Endodermal cell (in vitro differentiated cells): Measurements from ENCODE around the gene CAMTA1. TPM values are rescaled to one million over a fixed set of nuclear protein-coding genes. Genes with fewer than 3 reads are reported as not detected.

Experiments
- DNase-seq: peaks from one replicate; pipeline ENCODE4 v3.0.0-alpha.2; 2017
- H3K27ac ChIP-seq: 2 replicates; pipeline ENCODE4 v1.5.1; 2013; ENCODE audit warnings: mild to moderate bottlenecking, low read depth, low read length, moderate library complexity
- H3K27me3 ChIP-seq: 2 replicates; pipeline ENCODE4 v1.6.1; 2013; ENCODE audit warnings: mild to moderate bottlenecking, low read length, moderate library complexity; ENCODE audit not compliant: insufficient read depth, control insufficient read depth, poor library complexity, severe bottlenecking
- H3K36me3 ChIP-seq: 2 replicates; pipeline ENCODE4 v1.7.0; 2013; ENCODE audit warnings: mild to moderate bottlenecking, low read length, moderate library complexity; ENCODE audit not compliant: control insufficient read depth, insufficient read depth
- H3K4me1 ChIP-seq: one replicate; pipeline ENCODE4 v1.7.0; 2013; ENCODE audit warnings: low read length; ENCODE audit not compliant: control insufficient read depth, insufficient read depth
- H3K4me3 ChIP-seq: 2 replicates; pipeline ENCODE4 v1.5.1; 2013; ENCODE audit warnings: mild to moderate bottlenecking, low read length, moderate library complexity
- H3K9ac ChIP-seq: 2 replicates; pipeline ENCODE4 v1.6.1; 2013; ENCODE audit warnings: mild to moderate bottlenecking, low read length, moderate library complexity; ENCODE audit not compliant: poor library complexity, severe bottlenecking; ENCODE audit errors: extremely low read depth
- H3K9me3 ChIP-seq: 2 replicates; pipeline ENCODE4 v1.6.1; 2013; ENCODE audit warnings: mild to moderate bottlenecking, low read length, moderate library complexity; ENCODE audit not compliant: control insufficient read depth
- H3K27ac Mint-ChIP-seq: 2 replicates; pipeline ENCODE4 v1.8.0; 2020; ENCODE audit warnings: mixed read lengths
- H3K27me3 Mint-ChIP-seq: 2 replicates; pipeline ENCODE4 v1.8.0; 2021; ENCODE audit warnings: mild to moderate bottlenecking, mixed read lengths; ENCODE audit not compliant: insufficient read depth
- H3K36me3 Mint-ChIP-seq: 2 replicates; pipeline ENCODE4 v1.8.0; 2020; ENCODE audit warnings: low read depth, mixed read lengths
- H3K4me1 Mint-ChIP-seq: 2 replicates; pipeline ENCODE4 v1.8.0; 2020; ENCODE audit warnings: mixed read lengths
- H3K4me3 Mint-ChIP-seq: 2 replicates; pipeline ENCODE4 v1.8.0; 2020; ENCODE audit warnings: mild to moderate bottlenecking, moderate library complexity, mixed read lengths
- H3K9me3 Mint-ChIP-seq: 2 replicates; pipeline ENCODE4 v1.8.0; 2020; ENCODE audit warnings: mild to moderate bottlenecking, mixed read lengths
- WGBS, 2 experiments: methylation state at CpG; one replicate each; pipeline versions ENCODE4 v1.1.5 to v1.1.7; 2013; ENCODE audit warnings: missing lambda C conversion rate in 2 of 2, mixed read lengths in 1 of 2; ENCODE audit not compliant: insufficient coverage in 1 of 2, insufficient read length in 1 of 2; 5-methylcytosine and 5-hydroxymethylcytosine counted together
- total RNA-seq, 2 donors: library from RNA; stranded (reverse); fragmentation: NEBNext Ultra II Directional in 1 of 2; extraction: Animal tissue kit (Norgen Biotek cat#: 25700) in 1 of 2; gene quantifications; 2 replicates in 1 of 2; 3 replicates in 1 of 2; pipeline ENCODE4 v1.2.1, GENCODE V29; 2021
- TF ChIP-seq, protein P1 (sequence below): fragments of 200-600 bp; sonication (generic); conservative IDR thresholded peaks from 2 replicates; pipeline ENCODE4 v1.5.0; 2021; ENCODE audit warnings: antibody characterized with exemption, mild to moderate bottlenecking

The CAMTA1 gene
- total RNA-seq, 2 donors from 2014 or later = 123 to 137 TPM

DNA sequence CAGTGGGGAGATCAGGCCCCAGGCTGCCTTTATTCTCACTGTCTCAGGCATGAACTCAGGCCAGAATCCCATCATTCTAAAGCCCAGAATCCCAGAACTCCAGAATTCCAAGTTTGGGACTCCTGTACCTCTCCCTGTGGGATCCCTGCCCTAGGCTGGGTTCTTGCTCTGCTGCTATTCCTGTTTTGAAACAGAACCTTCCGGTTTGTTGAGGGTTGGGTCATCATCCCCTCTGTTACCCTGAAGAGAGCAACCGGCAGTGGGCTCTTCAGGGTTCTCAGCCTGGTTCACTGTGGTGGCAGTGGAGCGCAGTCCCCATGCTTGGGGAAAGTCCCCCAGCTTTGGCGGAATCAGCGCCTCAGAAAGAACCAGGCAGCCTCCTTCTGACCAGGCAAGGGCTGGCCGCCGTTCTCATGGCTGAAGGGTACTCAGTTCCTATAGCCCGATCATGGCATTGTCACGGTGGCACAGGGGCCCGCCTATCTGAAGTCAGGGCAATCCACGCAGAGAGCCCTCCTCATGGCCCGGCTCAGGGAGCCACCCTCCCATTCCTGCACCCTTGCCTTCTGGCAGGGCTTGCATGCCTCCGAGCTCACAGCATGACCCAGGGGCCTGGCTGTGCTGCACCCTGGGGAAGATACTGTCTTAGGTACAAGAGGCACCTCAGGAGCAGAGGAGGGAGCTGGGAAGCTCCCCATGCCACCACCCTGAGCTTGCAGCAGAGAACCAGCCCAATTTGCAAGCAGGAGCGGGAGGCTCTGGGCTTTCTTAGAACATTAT is 650.2 kb downstream of the CAMTA1 start:
- Mint-ChIP-seq H3K4me1 (no peaks in the 10 kb centered on the region), H3K27ac (no peak overlapping the region), H3K27me3 (peaks cover 4% of the 10 kb centered on the region), H3K4me3 (no peak overlapping the region), H3K36me3 (no peaks in the 10 kb centered on the region), H3K9me3 (peaks cover 8% of the 10 kb centered on the region)
- H3K4me3 ChIP-seq = no peak overlapping the region
- TF ChIP-seq, protein P1, sequence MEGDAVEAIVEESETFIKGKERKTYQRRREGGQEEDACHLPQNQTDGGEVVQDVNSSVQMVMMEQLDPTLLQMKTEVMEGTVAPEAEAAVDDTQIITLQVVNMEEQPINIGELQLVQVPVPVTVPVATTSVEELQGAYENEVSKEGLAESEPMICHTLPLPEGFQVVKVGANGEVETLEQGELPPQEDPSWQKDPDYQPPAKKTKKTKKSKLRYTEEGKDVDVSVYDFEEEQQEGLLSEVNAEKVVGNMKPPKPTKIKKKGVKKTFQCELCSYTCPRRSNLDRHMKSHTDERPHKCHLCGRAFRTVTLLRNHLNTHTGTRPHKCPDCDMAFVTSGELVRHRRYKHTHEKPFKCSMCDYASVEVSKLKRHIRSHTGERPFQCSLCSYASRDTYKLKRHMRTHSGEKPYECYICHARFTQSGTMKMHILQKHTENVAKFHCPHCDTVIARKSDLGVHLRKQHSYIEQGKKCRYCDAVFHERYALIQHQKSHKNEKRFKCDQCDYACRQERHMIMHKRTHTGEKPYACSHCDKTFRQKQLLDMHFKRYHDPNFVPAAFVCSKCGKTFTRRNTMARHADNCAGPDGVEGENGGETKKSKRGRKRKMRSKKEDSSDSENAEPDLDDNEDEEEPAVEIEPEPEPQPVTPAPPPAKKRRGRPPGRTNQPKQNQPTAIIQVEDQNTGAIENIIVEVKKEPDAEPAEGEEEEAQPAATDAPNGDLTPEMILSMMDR = no peak
- H3K9ac ChIP-seq = no peak overlapping the region
- no peaks in the 10 kb centered on the region for H3K36me3 ChIP-seq
- no peaks in the 10 kb centered on the region for H3K4me1 ChIP-seq
- no peak overlapping the region for H3K27ac ChIP-seq
- no peak for DNase-seq
- H3K9me3 ChIP-seq = peaks cover 6% of the 10 kb centered on the region
- no peaks in the 10 kb centered on the region for H3K27me3 ChIP-seq
- WGBS, 2 experiments = 92 to 94% methylated on average over 11 to 14 of the region's 14 CpGs

DNA sequence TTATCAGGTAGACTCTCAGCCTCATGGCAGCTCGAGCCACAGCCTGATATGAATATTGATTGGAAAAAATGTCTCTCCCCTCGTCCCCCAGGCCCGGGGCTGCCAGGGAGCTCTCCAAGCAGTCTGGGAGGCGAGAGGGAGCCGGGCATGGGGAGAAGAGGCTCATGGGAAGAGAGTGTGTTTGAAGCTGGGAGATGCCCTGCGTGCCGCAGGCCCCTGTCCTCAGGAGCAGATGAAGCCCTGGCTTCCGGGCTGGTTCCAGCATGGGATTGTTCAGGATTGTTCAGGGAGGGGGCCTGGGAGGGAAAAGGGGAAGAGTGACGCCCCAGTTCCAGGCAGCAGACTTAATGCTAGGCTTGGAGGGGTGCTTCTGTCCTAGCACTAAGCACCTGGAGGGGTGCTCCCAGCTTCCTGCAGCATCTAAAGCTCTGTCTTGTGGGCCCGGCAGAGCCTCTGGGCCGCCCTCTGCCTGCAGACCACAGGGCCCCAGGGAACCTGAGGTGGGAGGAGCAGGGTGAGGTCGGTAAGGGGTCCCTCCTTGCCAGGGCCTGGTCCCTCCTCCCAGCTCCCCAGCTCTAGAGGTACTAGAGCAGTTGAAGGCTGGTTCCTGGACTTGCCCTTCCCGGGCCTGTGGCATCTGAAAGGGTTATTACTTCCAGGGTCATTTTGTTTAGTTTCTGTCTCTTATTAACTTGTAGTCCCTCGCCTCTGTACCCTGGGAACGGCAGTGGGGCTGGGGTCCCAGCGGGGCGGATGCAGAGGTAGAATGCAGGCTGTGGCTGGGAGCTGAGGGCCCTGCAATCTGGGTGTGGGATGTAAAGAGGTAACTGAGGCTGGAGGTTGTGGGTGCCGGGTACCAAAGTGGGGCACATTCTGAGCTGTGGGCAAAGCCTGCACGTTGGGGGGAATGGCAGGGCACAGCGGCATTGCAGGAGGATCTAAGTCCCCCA is 651.1 kb downstream of the CAMTA1 start:
- H3K9me3 Mint-ChIP-seq = peaks cover 8% of the 10 kb centered on the region
- peaks cover 6% of the 10 kb centered on the region for H3K9me3 ChIP-seq
- no peak overlapping the region for H3K4me3 ChIP-seq
- DNase-seq = no peak
- H3K27ac ChIP-seq = no peak overlapping the region
- no peaks in the 10 kb centered on the region for H3K36me3 Mint-ChIP-seq
- H3K4me1 ChIP-seq = no peaks in the 10 kb centered on the region
- no peak overlapping the region for H3K27ac Mint-ChIP-seq
- TF ChIP-seq, protein P1 = no peak
- 88% methylated on average over 15 to 20 of the region's 20 CpGs for WGBS, 2 experiments
- H3K4me1 Mint-ChIP-seq = no peaks in the 10 kb centered on the region
- no peaks in the 10 kb centered on the region for H3K36me3 ChIP-seq
- no peak overlapping the region for H3K4me3 Mint-ChIP-seq
- no peaks in the 10 kb centered on the region for H3K27me3 ChIP-seq
- H3K9ac ChIP-seq = no peak overlapping the region
- H3K27me3 Mint-ChIP-seq = peaks cover 4% of the 10 kb centered on the region

DNA sequence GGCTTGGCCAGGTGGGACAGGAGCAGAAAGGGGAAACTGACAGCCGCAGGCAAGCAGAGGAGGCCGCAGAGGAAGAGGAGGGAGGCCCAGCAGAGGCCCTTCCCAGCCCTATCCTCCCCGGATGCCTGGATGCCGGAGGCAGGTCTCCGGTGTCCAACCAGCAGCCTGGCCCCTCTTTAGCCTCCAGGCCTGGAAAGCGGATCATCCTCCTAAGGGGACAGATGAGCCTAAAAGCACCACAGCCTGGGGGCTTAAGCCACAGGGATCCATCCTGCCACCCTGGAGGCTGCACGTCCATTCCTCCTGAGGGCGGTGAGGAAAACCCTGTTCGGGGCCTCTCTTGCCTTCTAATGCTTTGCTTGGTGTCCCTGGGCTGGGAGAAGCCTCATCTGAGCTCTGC is 651.8 kb downstream of the CAMTA1 start:
- no peak for DNase-seq
- Histone ChIP-seq H3K4me3 (no peak overlapping the region), H3K27ac (no peak overlapping the region), H3K9me3 (peaks cover 6% of the 10 kb centered on the region), H3K4me1 (no peaks in the 10 kb centered on the region), H3K27me3 (no peaks in the 10 kb centered on the region), H3K36me3 (no peaks in the 10 kb centered on the region), H3K9ac (no peak overlapping the region)
- H3K27ac Mint-ChIP-seq = no peak overlapping the region
- TF ChIP-seq, protein P1 = no peak
- H3K27me3 Mint-ChIP-seq = peaks cover 4% of the 10 kb centered on the region
- no peaks in the 10 kb centered on the region for H3K4me1 Mint-ChIP-seq
- H3K36me3 Mint-ChIP-seq = no peaks in the 10 kb centered on the region
- H3K4me3 Mint-ChIP-seq = no peak overlapping the region
- 78 to 83% methylated on average over 9 of the region's 9 CpGs for WGBS, 2 experiments
- peaks cover 8% of the 10 kb centered on the region for H3K9me3 Mint-ChIP-seq
